ENCODE results near the gene HSD17B2. TPM values are rescaled to one million over a fixed set of nuclear protein-coding genes. Genes with fewer than 3 reads are reported as not detected.
"Not testable (repeated sequence)": the region's sequence is repeated elsewhere in the genome, so short reads cannot be mapped to it uniquely, and the experiment has no call there.

The HSD17B2 gene
- total RNA-seq, 4 donors from 2014 or later = 0.22 to 0.29 TPM; not detected in 2

GRCh38 chr16:82096641-82097040, 61.6 kb downstream of the HSD17B2 start:
- Histone ChIP-seq H3K36me3 (no peaks in the 10 kb centered on the region), H3K27ac (no peak overlapping the region), H3K4me3 (no peak overlapping the region), H3K4me1 (no peaks in the 10 kb centered on the region), H3K27me3 (no peaks in the 10 kb centered on the region), H3K9me3 (no peaks in the 10 kb centered on the region)
- intact Hi-C loops (cut with DNase I; ENCODE audit: low total_unique reads) (no loop called here), in situ Hi-C loops (cut with MboI; ENCODE audit: low sequenced_read_pairs in 4 of 4) (no loop called here)
- ATAC-seq (no peak), DNase-seq (no peak)
- TF ChIP-seq POLR2A (IDR thresholded peaks at IDR 0.05) = no peak

DNA sequence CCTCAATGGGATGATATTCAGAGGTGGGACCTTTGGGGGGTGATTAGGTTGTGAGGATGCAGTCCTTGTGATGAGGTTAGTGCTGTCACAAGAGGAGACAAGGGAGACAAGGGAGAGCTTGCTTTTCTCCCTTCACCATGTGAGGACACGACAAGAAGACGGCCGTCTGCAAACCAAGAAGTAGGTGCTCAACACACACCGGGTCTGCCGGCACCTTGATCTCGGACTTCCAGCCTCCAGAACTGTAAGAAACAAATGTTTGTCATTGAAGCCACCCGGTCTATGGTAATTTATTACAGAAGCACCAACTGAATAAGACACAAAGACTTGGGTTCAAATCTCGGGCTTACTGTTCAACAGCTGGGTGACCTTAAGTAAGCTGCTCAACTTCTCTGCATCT, 70.1 kb downstream of the HSD17B2 start:
- H3K9me3 ChIP-seq = no peaks in the 10 kb centered on the region

DNA sequence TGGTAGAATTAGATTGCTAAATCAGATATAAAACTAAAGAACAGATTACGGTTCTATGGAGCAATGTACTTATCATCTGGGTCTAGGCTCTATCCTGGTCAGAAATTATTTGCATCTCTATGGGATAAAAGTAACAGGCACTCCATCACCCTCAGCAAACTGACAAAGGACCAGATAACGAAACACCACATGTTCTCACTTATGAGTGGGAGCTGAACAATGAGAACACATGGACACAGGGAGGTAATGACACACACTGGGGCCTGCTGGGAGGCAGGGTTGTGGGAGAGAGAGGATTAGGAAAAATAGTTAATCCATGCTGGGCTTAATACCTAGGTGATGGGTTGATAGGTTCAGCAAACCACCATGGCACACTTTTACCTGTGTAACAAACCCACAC, 73.0 kb downstream of the HSD17B2 start:
- Histone ChIP-seq H3K4me1 (no peaks in the 10 kb centered on the region), H3K27ac (no peak overlapping the region), H3K36me3 (no peaks in the 10 kb centered on the region), H3K4me3 (no peak overlapping the region), H3K9me3 (no peaks in the 10 kb centered on the region), H3K27me3 (no peaks in the 10 kb centered on the region)
- in situ Hi-C loops (cut with MboI; ENCODE audit: low sequenced_read_pairs in 4 of 4) = loop anchor here in 1 of 4 donors (25.0 kb wide), 1 partner anchor 96 kb away; the partner anchor contains the start of gene SDR42E1
- intact Hi-C loops (cut with DNase I; ENCODE audit: low total_unique reads) = no loop called here
- DNase-seq (no peak), ATAC-seq (no peak)
- no peak for TF ChIP-seq POLR2A (IDR thresholded peaks at IDR 0.05)
- no peak for TF ChIP-seq CTCF (IDR thresholded peaks at IDR 0.05 in 4 of 5, conservative IDR thresholded peaks at IDR 0.05 in 1 of 5)

More for the DNA sequence above, 70.1 kb downstream of the HSD17B2 start:
- Histone ChIP-seq H3K27me3 (no peaks in the 10 kb centered on the region), H3K4me1 (no peaks in the 10 kb centered on the region), H3K4me3 (no peak overlapping the region), H3K36me3 (no peaks in the 10 kb centered on the region), H3K27ac (no peak overlapping the region)
- in situ Hi-C loops (cut with MboI; ENCODE audit: low sequenced_read_pairs in 4 of 4) = loop anchor here in 1 of 4 donors (25.0 kb wide), 1 partner anchor 93 kb away; the partner anchor contains the start of gene SDR42E1
- DNase-seq (no peak), ATAC-seq (no peak)
- TF ChIP-seq CTCF (IDR thresholded peaks at IDR 0.05 in 4 of 5, conservative IDR thresholded peaks at IDR 0.05 in 1 of 5) (no peak), POLR2A (IDR thresholded peaks at IDR 0.05) (no peak)
- intact Hi-C loops (cut with DNase I; ENCODE audit: low total_unique reads) = no loop called here

GRCh38 chr16:82108774-82109173, 73.7 kb downstream of the HSD17B2 start:
- in situ Hi-C loops (cut with MboI; ENCODE audit: low sequenced_read_pairs in 4 of 4) = loop anchor here in 1 of 4 donors (25.0 kb wide), 1 partner anchor 96 kb away; the partner anchor contains the start of gene SDR42E1
- Histone ChIP-seq H3K9me3 (no peaks in the 10 kb centered on the region), H3K4me1 (no peaks in the 10 kb centered on the region), H3K36me3 (no peaks in the 10 kb centered on the region), H3K27me3 (no peaks in the 10 kb centered on the region), H3K27ac (no peak overlapping the region), H3K4me3 (no peak overlapping the region)
- DNase-seq (no peak), ATAC-seq (no peak)
- intact Hi-C loops (cut with DNase I; ENCODE audit: low total_unique reads) = no loop called here
- TF ChIP-seq POLR2A (IDR thresholded peaks at IDR 0.05) = no peak
- no peak for TF ChIP-seq CTCF (IDR thresholded peaks at IDR 0.05 in 4 of 5, conservative IDR thresholded peaks at IDR 0.05 in 1 of 5)

DNA sequence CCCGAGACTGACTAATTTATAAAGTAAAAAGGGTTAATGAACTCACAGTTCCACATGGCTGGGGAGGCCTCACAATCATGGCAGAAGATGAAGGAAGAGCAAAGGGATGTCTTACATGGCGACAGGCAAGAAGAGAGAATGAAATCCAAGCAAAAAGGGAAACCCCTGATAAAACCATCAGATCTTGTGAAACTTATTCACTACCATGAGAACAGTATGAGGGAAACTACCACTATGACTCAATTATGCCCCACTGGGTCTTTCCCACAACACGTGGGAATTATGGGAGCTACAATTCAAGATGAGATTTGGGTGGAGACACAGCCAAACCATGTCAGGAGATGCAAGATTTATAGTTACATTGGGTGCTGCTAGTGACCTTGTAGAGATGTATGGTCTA, 74.2 kb downstream of the HSD17B2 start:
- ATAC-seq; H3K36me3 ChIP-seq; H3K27ac ChIP-seq; H3K4me3 ChIP-seq; DNase-seq; intact Hi-C loops (cut with DNase I; ENCODE audit: low total_unique reads); H3K9me3 ChIP-seq; H3K4me1 ChIP-seq; H3K27me3 ChIP-seq: not testable (repeated sequence)
- in situ Hi-C loops (cut with MboI; ENCODE audit: low sequenced_read_pairs in 4 of 4) = loop anchor here in 1 of 4 donors (25.0 kb wide), 1 partner anchor 97 kb away; the partner anchor contains the start of gene SDR42E1

- DNase-seq (no peak), ATAC-seq (no peak)
- TF ChIP-seq CTCF (IDR thresholded peaks at IDR 0.05 in 4 of 5, conservative IDR thresholded peaks at IDR 0.05 in 1 of 5) = no peak
- TF ChIP-seq POLR2A (IDR thresholded peaks at IDR 0.05) = no peak
- Histone ChIP-seq H3K4me3 (no peak overlapping the region), H3K4me1 (no peaks in the 10 kb centered on the region), H3K9me3 (no peaks in the 10 kb centered on the region), H3K27ac (no peak overlapping the region), H3K27me3 (no peaks in the 10 kb centered on the region), H3K36me3 (no peaks in the 10 kb centered on the region)
- intact Hi-C loops (cut with DNase I; ENCODE audit: low total_unique reads) = no loop called here
- in situ Hi-C loops (cut with MboI; ENCODE audit: low sequenced_read_pairs in 4 of 4) = loop anchor here in 1 of 4 donors (25.0 kb wide), 1 partner anchor 100 kb away; the partner anchor contains the start of gene SDR42E1
These were observed 76.9 kb downstream of the HSD17B2 start for GRCh38 chr16:82111944-82112343.

Data from gastrocnemius medialis (tissue), 4 donors.